SK-N-SH treated with all-trans-retinoic acid at 6 μM for 48 hours (cell line): ENCODE results near the gene HOXB1.

Experiments used
- ESRRG ChIP-seq: fragments of 250-450 bp; sonication (Bioruptor Pico); IDR thresholded peaks from 2 replicates; pipeline ENCODE4 v1.6.1; 2021; ENCODE audit warnings: mild to moderate bottlenecking
- ISL1 ChIP-seq: fragments of 250-450 bp; sonication (Bioruptor Pico); IDR thresholded peaks from 2 replicates; pipeline ENCODE4 v2.1.2; 2022; ENCODE audit warnings: mild to moderate bottlenecking, moderate library complexity
- OSR1 ChIP-seq: fragments of 250-450 bp; sonication (Bioruptor Pico); IDR thresholded peaks from 2 replicates; pipeline ENCODE4 v1.8.0; 2022; ENCODE audit warnings: moderate library complexity, mild to moderate bottlenecking, inconsistent platforms
- PPARA ChIP-seq: fragments of 250-450 bp; sonication (Bioruptor Pico); IDR thresholded peaks from 2 replicates; pipeline ENCODE4 v1.5.0; 2020; ENCODE audit warnings: mild to moderate bottlenecking, borderline replicate concordance
- RARB ChIP-seq: fragments of 250-450 bp; sonication (Bioruptor Pico); IDR thresholded peaks from 2 replicates; pipeline ENCODE4 v1.8.0; 2021; ENCODE audit warnings: mild to moderate bottlenecking, moderate library complexity
- TOX ChIP-seq: fragments of 250-450 bp; sonication (Bioruptor Pico); IDR thresholded peaks from 2 replicates; pipeline ENCODE4 v1.8.0; 2021; ENCODE audit warnings: mild to moderate bottlenecking, moderate library complexity, borderline replicate concordance
- ZC3H10 ChIP-seq: fragments of 250-450 bp; sonication (Bioruptor Pico); IDR thresholded peaks from 2 replicates; pipeline ENCODE4 v1.5.1; 2021; ENCODE audit warnings: mild to moderate bottlenecking, moderate library complexity
- ZFP3 ChIP-seq: fragments of 250-450 bp; sonication (Bioruptor Pico); IDR thresholded peaks from 2 replicates; pipeline ENCODE4 v1.5.0; 2020; ENCODE audit warnings: mild to moderate bottlenecking, moderate library complexity
- TF ChIP-seq, protein P1 (sequence below): fragments of 250-450 bp; sonication (Bioruptor Pico); IDR thresholded peaks from 2 replicates; pipeline ENCODE4 v1.5.0; 2020; ENCODE audit warnings: mild to moderate bottlenecking, moderate library complexity
- TF ChIP-seq, protein P2 (sequence below): fragments of 250-450 bp; sonication (Bioruptor Pico); IDR thresholded peaks from 2 replicates; pipeline ENCODE4 v1.8.0; 2020; ENCODE audit warnings: mild to moderate bottlenecking, moderate library complexity, borderline replicate concordance
- TF ChIP-seq, protein P3 (sequence below): fragments of 250-450 bp; sonication (Bioruptor Pico); IDR thresholded peaks from 2 replicates; pipeline ENCODE4 v1.8.0; 2021; ENCODE audit warnings: low read depth, mild to moderate bottlenecking, moderate library complexity, borderline replicate concordance
- TF ChIP-seq, protein P4 (sequence below): fragments of 250-450 bp; sonication (Bioruptor Pico); IDR thresholded peaks from 2 replicates; pipeline ENCODE4 v1.5.1; 2020; ENCODE audit warnings: low read depth, mild to moderate bottlenecking, moderate library complexity

DNA sequence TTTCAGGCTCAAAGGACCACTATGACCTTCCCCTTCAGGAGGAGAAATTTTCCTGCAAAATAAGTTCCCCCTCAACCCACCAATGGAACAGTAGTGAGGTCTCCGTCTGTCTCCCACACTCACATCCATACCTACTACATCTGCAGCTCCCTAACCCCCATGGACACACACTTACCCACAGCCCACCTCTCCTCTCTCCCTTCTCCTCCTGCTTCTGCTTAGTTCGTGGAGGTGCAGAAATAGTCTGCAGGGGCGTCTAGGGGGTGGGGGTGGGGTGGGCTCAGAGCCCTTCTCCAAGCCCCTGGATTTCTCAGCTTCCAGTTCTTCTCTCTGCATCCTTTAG is 38.4 kb upstream of the HOXB1 start:
- TF ChIP-seq, protein P1, sequence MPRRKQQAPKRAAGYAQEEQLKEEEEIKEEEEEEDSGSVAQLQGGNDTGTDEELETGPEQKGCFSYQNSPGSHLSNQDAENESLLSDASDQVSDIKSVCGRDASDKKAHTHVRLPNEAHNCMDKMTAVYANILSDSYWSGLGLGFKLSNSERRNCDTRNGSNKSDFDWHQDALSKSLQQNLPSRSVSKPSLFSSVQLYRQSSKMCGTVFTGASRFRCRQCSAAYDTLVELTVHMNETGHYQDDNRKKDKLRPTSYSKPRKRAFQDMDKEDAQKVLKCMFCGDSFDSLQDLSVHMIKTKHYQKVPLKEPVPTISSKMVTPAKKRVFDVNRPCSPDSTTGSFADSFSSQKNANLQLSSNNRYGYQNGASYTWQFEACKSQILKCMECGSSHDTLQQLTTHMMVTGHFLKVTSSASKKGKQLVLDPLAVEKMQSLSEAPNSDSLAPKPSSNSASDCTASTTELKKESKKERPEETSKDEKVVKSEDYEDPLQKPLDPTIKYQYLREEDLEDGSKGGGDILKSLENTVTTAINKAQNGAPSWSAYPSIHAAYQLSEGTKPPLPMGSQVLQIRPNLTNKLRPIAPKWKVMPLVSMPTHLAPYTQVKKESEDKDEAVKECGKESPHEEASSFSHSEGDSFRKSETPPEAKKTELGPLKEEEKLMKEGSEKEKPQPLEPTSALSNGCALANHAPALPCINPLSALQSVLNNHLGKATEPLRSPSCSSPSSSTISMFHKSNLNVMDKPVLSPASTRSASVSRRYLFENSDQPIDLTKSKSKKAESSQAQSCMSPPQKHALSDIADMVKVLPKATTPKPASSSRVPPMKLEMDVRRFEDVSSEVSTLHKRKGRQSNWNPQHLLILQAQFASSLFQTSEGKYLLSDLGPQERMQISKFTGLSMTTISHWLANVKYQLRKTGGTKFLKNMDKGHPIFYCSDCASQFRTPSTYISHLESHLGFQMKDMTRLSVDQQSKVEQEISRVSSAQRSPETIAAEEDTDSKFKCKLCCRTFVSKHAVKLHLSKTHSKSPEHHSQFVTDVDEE (CRISPR knock-in tag): no peak
- TF ChIP-seq RARB (CRISPR knock-in tag) (no peak), ZC3H10 (no peak), ISL1 (CRISPR knock-in tag) (no peak), ESRRG (CRISPR knock-in tag) (no peak), OSR1 (no peak), TOX (no peak), ZFP3 (no peak), PPARA (CRISPR knock-in tag) (no peak)
- TF ChIP-seq, protein P2, sequence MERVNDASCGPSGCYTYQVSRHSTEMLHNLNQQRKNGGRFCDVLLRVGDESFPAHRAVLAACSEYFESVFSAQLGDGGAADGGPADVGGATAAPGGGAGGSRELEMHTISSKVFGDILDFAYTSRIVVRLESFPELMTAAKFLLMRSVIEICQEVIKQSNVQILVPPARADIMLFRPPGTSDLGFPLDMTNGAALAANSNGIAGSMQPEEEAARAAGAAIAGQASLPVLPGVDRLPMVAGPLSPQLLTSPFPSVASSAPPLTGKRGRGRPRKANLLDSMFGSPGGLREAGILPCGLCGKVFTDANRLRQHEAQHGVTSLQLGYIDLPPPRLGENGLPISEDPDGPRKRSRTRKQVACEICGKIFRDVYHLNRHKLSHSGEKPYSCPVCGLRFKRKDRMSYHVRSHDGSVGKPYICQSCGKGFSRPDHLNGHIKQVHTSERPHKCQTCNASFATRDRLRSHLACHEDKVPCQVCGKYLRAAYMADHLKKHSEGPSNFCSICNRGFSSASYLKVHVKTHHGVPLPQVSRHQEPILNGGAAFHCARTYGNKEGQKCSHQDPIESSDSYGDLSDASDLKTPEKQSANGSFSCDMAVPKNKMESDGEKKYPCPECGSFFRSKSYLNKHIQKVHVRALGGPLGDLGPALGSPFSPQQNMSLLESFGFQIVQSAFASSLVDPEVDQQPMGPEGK (CRISPR knock-in tag): no peak
- TF ChIP-seq, protein P3, sequence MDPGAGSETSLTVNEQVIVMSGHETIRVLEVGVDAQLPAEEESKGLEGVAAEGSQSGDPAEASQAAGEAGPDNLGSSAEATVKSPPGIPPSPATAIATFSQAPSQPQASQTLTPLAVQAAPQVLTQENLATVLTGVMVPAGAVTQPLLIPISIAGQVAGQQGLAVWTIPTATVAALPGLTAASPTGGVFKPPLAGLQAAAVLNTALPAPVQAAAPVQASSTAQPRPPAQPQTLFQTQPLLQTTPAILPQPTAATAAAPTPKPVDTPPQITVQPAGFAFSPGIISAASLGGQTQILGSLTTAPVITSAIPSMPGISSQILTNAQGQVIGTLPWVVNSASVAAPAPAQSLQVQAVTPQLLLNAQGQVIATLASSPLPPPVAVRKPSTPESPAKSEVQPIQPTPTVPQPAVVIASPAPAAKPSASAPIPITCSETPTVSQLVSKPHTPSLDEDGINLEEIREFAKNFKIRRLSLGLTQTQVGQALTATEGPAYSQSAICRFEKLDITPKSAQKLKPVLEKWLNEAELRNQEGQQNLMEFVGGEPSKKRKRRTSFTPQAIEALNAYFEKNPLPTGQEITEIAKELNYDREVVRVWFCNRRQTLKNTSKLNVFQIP (CRISPR knock-in tag): no peak
- TF ChIP-seq, protein P4, sequence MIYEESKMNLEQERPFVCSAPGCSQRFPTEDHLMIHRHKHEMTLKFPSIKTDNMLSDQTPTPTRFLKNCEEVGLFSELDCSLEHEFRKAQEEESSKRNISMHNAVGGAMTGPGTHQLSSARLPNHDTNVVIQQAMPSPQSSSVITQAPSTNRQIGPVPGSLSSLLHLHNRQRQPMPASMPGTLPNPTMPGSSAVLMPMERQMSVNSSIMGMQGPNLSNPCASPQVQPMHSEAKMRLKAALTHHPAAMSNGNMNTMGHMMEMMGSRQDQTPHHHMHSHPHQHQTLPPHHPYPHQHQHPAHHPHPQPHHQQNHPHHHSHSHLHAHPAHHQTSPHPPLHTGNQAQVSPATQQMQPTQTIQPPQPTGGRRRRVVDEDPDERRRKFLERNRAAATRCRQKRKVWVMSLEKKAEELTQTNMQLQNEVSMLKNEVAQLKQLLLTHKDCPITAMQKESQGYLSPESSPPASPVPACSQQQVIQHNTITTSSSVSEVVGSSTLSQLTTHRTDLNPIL: no peak
